Activated T-helper 2 cell treated with anti-CD3 and anti-CD28 coated beads, Interferon-gamma antibody, Interleukin-2, Interleukin-4, amounts not matched to agents 10 μg/mL and 5 μg/mL and 100 μg/mL, durations not matched to agents 14 hours and 24 hours and 36 hours (primary cell): ENCODE results near the gene SIPA1L3. TPM values are rescaled to one million over a fixed set of nuclear protein-coding genes. Genes with fewer than 3 reads are reported as not detected.

ENCODE experiments used
- DNase-seq: peaks from one replicate; pipeline ENCODE4 v3.0.0; 2021; ENCODE audit warnings: low spot score
- H3K27ac Mint-ChIP-seq: one replicate; pipeline ENCODE4 v1.8.0; 2021; ENCODE audit warnings: mixed read lengths
- H3K27me3 Mint-ChIP-seq: one replicate; pipeline ENCODE4 v1.8.0; 2021; ENCODE audit warnings: low read depth, mixed read lengths
- H3K36me3 Mint-ChIP-seq: one replicate; pipeline ENCODE4 v1.8.0; 2021; ENCODE audit warnings: low read depth, mixed read lengths
- H3K4me1 Mint-ChIP-seq: one replicate; pipeline ENCODE4 v1.8.0; 2021; ENCODE audit warnings: low read depth, mixed read lengths
- H3K4me3 Mint-ChIP-seq: one replicate; pipeline ENCODE4 v1.8.0; 2021; ENCODE audit warnings: low read depth, mild to moderate bottlenecking, moderate library complexity, mixed read lengths
- H3K9me3 Mint-ChIP-seq: one replicate; pipeline ENCODE4 v1.8.0; 2021; ENCODE audit warnings: mixed read lengths
- intact Hi-C: fragments of 100-400 bp; cut with micrococcal nuclease; formaldehyde crosslinking; loops from one replicate; pipeline ENCODE4 v1.15.1; 2023
- total RNA-seq: library from RNA; stranded (reverse); gene quantifications from 2 replicates; pipeline ENCODE4 v1.2.3, GENCODE V29; 2022

SIPA1L3 gene
- total RNA-seq, 1 donor from 2014 or later = 15.9 TPM

- intact Hi-C loops = no loop called here
- no peak overlapping the region for H3K27ac Mint-ChIP-seq
Measured at GRCh38 chr19:37936886-37937285, 29.9 kb downstream of the SIPA1L3 start.

DNA sequence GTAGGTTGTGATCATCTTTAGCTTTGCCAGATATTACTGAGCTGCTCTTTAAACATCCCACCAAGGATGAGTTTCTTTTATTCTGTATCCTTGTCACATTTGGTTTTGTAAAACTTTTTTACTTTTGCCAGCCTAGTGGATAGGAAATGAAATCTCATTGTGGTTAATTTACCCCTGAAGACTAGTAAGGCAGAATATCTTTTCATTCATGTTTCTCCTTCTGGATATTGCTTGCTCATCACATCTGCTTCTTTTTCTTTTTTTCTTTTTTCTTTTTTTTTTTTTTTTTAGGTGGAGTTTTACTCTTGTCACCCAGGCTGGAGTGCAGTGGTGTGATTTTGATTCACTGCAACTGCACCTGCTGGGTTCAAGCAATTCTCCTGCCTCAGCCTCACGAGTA is 31.3 kb downstream of the SIPA1L3 start:
- no peaks in the 10 kb centered on the region for H3K36me3 Mint-ChIP-seq

More at GRCh38 chr19:37936886-37937285, 29.9 kb downstream of the SIPA1L3 start:
- Mint-ChIP-seq H3K36me3 (no peaks in the 10 kb centered on the region), H3K9me3 (peaks cover 23% of the 10 kb centered on the region), H3K27me3 (no peaks in the 10 kb centered on the region), H3K4me3 (no peak overlapping the region), H3K4me1 (no peaks in the 10 kb centered on the region)
- no peak for DNase-seq

GRCh38 chr19:37941782-37942515 is 34.9 kb downstream of the SIPA1L3 start:
- no peaks in the 10 kb centered on the region for H3K36me3 Mint-ChIP-seq
- H3K4me1 Mint-ChIP-seq = no peaks in the 10 kb centered on the region
- no peak overlapping the region for H3K4me3 Mint-ChIP-seq
- no peak for DNase-seq
- no peak overlapping the region for H3K27ac Mint-ChIP-seq
- peaks cover 4% of the 10 kb centered on the region for H3K9me3 Mint-ChIP-seq
- H3K27me3 Mint-ChIP-seq = no peaks in the 10 kb centered on the region
- intact Hi-C loops = no loop called here

More for the DNA sequence above, 31.3 kb downstream of the SIPA1L3 start:
- intact Hi-C loops = no loop called here
- DNase-seq = no peak
- Mint-ChIP-seq H3K9me3 (peaks cover 23% of the 10 kb centered on the region), H3K4me3 (no peak overlapping the region), H3K4me1 (no peaks in the 10 kb centered on the region), H3K27ac (no peak overlapping the region), H3K27me3 (no peaks in the 10 kb centered on the region)

DNA sequence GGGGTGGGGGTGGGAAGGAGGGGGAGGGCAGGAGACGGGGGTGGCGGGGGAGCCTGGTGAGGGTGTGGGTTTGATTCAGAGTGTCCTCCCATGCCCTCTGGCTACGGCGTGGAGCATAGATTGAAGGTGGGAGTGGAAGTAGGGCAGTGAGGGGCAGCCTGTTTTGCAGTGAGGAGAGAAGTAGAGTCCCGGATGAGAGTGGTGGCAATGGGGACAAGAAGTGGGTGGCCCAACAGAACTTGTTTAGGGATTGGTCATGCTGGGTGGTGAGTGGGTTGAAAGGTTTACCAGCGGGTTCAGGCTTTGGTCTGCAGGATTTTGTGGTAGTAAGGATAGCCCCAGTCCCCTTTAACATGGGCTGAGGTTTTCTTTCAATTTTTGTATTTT is 35.5 kb downstream of the SIPA1L3 start:
- Mint-ChIP-seq H3K36me3 (no peaks in the 10 kb centered on the region), H3K4me3 (no peak overlapping the region), H3K4me1 (no peaks in the 10 kb centered on the region), H3K27me3 (no peaks in the 10 kb centered on the region), H3K9me3 (peaks cover 4% of the 10 kb centered on the region), H3K27ac (no peak overlapping the region)
- DNase-seq = no peak
- intact Hi-C loops = no loop called here

GRCh38 chr19:37943480-37943879 is 36.5 kb downstream of the SIPA1L3 start:
- intact Hi-C loops = no loop called here
- Mint-ChIP-seq H3K36me3 (no peaks in the 10 kb centered on the region), H3K4me1 (no peaks in the 10 kb centered on the region), H3K27ac (no peak overlapping the region), H3K4me3 (no peak overlapping the region), H3K27me3 (no peaks in the 10 kb centered on the region), H3K9me3 (peaks cover 4% of the 10 kb centered on the region)
- no peak for DNase-seq

- no peaks in the 10 kb centered on the region for H3K4me1 Mint-ChIP-seq
- H3K27me3 Mint-ChIP-seq = no peaks in the 10 kb centered on the region
- no peak overlapping the region for H3K27ac Mint-ChIP-seq
- no peaks in the 10 kb centered on the region for H3K36me3 Mint-ChIP-seq
- no peaks in the 10 kb centered on the region for H3K9me3 Mint-ChIP-seq
- DNase-seq = no peak
- no peak overlapping the region for H3K4me3 Mint-ChIP-seq
- intact Hi-C loops = no loop called here
Measured at GRCh38 chr19:37946132-37946531, 39.1 kb downstream of the SIPA1L3 start.

GRCh38 chr19:37947778-37948177 is 40.8 kb downstream of the SIPA1L3 start:
- Mint-ChIP-seq H3K27me3 (no peaks in the 10 kb centered on the region), H3K27ac (no peak overlapping the region), H3K4me3 (no peak overlapping the region), H3K9me3 (no peaks in the 10 kb centered on the region), H3K4me1 (no peaks in the 10 kb centered on the region), H3K36me3 (no peaks in the 10 kb centered on the region)
- no peak for DNase-seq
- intact Hi-C loops = no loop called here

DNA sequence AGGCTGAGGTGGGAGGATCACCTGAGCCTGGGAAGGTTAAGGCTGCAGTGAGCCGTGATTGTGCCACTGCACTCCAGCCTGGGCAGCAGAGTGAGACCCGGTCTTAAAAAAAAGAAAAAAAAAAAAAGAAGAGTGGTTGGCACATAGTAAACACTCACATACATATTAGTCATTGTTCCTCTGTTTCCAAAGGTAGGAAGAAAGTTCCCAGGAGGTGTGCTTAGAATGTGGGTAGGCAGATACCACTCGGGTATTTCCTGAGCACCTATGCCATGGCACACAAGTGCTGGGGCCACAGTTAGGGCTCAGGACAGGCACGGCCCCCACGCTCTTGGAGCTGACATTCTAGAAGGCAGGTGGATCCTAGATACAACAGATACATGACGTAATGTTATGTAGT is 41.4 kb downstream of the SIPA1L3 start:
- Mint-ChIP-seq H3K9me3 (no peaks in the 10 kb centered on the region), H3K4me1 (no peaks in the 10 kb centered on the region), H3K27ac (no peak overlapping the region), H3K27me3 (no peaks in the 10 kb centered on the region), H3K4me3 (no peak overlapping the region), H3K36me3 (no peaks in the 10 kb centered on the region)
- no peak for DNase-seq
- intact Hi-C loops = no loop called here

GRCh38 chr19:37950471-37951175 is 43.6 kb downstream of the SIPA1L3 start:
- H3K9me3 Mint-ChIP-seq = no peaks in the 10 kb centered on the region
- H3K27me3 Mint-ChIP-seq = no peaks in the 10 kb centered on the region
- intact Hi-C loops = no loop called here
- no peaks in the 10 kb centered on the region for H3K4me1 Mint-ChIP-seq
- no peak for DNase-seq
- no peak overlapping the region for H3K27ac Mint-ChIP-seq
- H3K4me3 Mint-ChIP-seq = no peak overlapping the region
- H3K36me3 Mint-ChIP-seq = no peaks in the 10 kb centered on the region

- H3K36me3 Mint-ChIP-seq = no peaks in the 10 kb centered on the region
Measured at GRCh38 chr19:37951816-37952210, 44.8 kb downstream of the SIPA1L3 start.

GRCh38 chr19:37953171-37953917 is 46.3 kb downstream of the SIPA1L3 start:
- no peaks in the 10 kb centered on the region for H3K4me1 Mint-ChIP-seq
- H3K9me3 Mint-ChIP-seq = peaks cover 6% of the 10 kb centered on the region
- no peaks in the 10 kb centered on the region for H3K36me3 Mint-ChIP-seq
- H3K27me3 Mint-ChIP-seq = no peaks in the 10 kb centered on the region
- no peak for DNase-seq
- intact Hi-C loops = no loop called here
- no peak overlapping the region for H3K27ac Mint-ChIP-seq
- no peak overlapping the region for H3K4me3 Mint-ChIP-seq

More at GRCh38 chr19:37951816-37952210, 44.8 kb downstream of the SIPA1L3 start:
- peaks cover 2% of the 10 kb centered on the region for H3K9me3 Mint-ChIP-seq
- no peaks in the 10 kb centered on the region for H3K4me1 Mint-ChIP-seq
- H3K27ac Mint-ChIP-seq = no peak overlapping the region
- no peak overlapping the region for H3K4me3 Mint-ChIP-seq
- no peak for DNase-seq
- intact Hi-C loops = no loop called here
- H3K27me3 Mint-ChIP-seq = no peaks in the 10 kb centered on the region

DNA sequence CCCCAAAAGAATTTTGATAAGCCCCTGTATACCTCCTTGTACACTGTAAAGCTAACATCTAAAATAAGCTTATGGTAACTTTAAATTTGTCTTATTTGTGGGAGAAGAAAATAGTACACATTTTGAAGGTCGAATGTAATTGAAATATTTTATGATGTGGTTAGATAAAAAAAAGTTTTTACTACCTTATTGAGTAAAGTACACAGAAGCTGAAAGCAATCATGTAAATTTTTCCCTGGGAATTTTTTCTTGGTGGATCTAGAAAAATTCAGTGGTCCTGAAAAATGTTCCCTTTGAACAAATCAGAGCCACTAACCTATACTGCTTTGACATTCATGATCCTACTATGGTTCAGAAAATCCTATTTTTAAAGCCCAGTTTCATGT is 46.9 kb downstream of the SIPA1L3 start:
- intact Hi-C loops = no loop called here
- no peak for DNase-seq
- H3K36me3 Mint-ChIP-seq = no peaks in the 10 kb centered on the region
- no peak overlapping the region for H3K27ac Mint-ChIP-seq
- no peaks in the 10 kb centered on the region for H3K4me1 Mint-ChIP-seq
- H3K4me3 Mint-ChIP-seq = no peak overlapping the region
- no peaks in the 10 kb centered on the region for H3K27me3 Mint-ChIP-seq
- H3K9me3 Mint-ChIP-seq = peaks cover 10% of the 10 kb centered on the region

- DNase-seq = no peak
- intact Hi-C loops = no loop called here
- no peaks in the 10 kb centered on the region for H3K36me3 Mint-ChIP-seq
- no peak overlapping the region for H3K27ac Mint-ChIP-seq
- peaks cover 10% of the 10 kb centered on the region for H3K9me3 Mint-ChIP-seq
- H3K4me1 Mint-ChIP-seq = no peaks in the 10 kb centered on the region
- no peak overlapping the region for H3K4me3 Mint-ChIP-seq
- H3K27me3 Mint-ChIP-seq = no peaks in the 10 kb centered on the region
Measured at GRCh38 chr19:37954421-37954874, 47.4 kb downstream of the SIPA1L3 start.
